OCI-LY1 (cell line): ENCODE results near the gene LVRN.

Experiments used
- EZH2 ChIP-seq: fragments of 200-600 bp; sonication (generic), shearing (Covaris generic); IDR thresholded peaks from 2 replicates; pipeline ENCODE4 v1.8.0; 2017; ENCODE audit warnings: borderline replicate concordance, mixed run types, mild to moderate bottlenecking, antibody characterized with exemption, low read length, moderate library complexity, mixed read lengths
- TF ChIP-seq, protein P1 (sequence below): fragments of 200-600 bp; sonication (generic), shearing (Covaris generic); IDR thresholded peaks from 2 replicates; pipeline ENCODE4 v1.5.1; 2017; ENCODE audit warnings: mild to moderate bottlenecking, antibody characterized with exemption, low read length, moderate library complexity, mixed read lengths

DNA sequence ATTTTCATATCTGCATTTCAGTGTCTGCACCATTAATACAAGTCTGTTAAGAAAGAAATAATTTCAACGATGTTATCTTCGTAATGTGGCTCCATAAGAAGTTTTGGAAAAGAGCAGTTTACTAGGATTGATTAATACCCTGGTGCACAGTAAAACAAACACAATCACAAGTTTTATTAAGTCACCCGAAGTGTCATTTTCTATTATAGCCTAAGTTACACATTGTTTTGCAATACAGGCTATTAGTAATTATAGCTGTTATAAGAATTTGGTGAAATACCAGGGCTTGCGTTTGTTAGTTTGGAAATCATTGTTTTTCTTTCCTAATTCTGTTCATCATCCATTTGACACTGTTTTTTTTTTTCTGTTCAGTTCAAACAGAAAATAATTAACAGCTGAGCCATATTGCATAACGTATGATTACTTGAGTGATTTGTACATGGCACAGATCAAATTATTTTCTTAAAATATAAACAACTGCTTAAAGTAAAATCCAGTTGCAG is 30.6 kb downstream of the LVRN start:
- TF ChIP-seq EZH2 = no peak
- TF ChIP-seq, protein P1, sequence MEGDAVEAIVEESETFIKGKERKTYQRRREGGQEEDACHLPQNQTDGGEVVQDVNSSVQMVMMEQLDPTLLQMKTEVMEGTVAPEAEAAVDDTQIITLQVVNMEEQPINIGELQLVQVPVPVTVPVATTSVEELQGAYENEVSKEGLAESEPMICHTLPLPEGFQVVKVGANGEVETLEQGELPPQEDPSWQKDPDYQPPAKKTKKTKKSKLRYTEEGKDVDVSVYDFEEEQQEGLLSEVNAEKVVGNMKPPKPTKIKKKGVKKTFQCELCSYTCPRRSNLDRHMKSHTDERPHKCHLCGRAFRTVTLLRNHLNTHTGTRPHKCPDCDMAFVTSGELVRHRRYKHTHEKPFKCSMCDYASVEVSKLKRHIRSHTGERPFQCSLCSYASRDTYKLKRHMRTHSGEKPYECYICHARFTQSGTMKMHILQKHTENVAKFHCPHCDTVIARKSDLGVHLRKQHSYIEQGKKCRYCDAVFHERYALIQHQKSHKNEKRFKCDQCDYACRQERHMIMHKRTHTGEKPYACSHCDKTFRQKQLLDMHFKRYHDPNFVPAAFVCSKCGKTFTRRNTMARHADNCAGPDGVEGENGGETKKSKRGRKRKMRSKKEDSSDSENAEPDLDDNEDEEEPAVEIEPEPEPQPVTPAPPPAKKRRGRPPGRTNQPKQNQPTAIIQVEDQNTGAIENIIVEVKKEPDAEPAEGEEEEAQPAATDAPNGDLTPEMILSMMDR = no peak
